ENCODE data around the gene SLC15A5.

Gene SLC15A5

GRCh38 chr12:16258963-16259362, 18.5 kb downstream of the SLC15A5 start:
- no peaks in the 10 kb centered on the region for H3K4me1 ChIP-seq (ENCODE audit: insufficient read depth, poor library complexity, severe bottlenecking)
- TF ChIP-seq CTCF (IDR thresholded peaks at IDR 0.05; ENCODE audit: poor library complexity, severe bottlenecking) = no peak
- ATAC-seq (ENCODE audit: low read depth) = no peak

GRCh38 chr12:16246264-16246663, 31.2 kb downstream of the SLC15A5 start:
- TF ChIP-seq CTCF (IDR thresholded peaks at IDR 0.05; ENCODE audit: poor library complexity, severe bottlenecking) = no peak
- H3K27ac ChIP-seq (ENCODE audit: poor library complexity, severe bottlenecking) = no peak overlapping the region
- no peaks in the 10 kb centered on the region for H3K36me3 ChIP-seq (ENCODE audit: low read depth)
- H3K9me3 ChIP-seq (ENCODE audit: severe bottlenecking) = no peaks in the 10 kb centered on the region
- ATAC-seq (ENCODE audit: low read depth) (peak; percentile 60; the same call in 2 of the 3 replicates), DNase-seq (ENCODE audit: low spot score) (no peak)
- no peaks in the 10 kb centered on the region for H3K4me1 ChIP-seq (ENCODE audit: insufficient read depth, poor library complexity, severe bottlenecking)
- H3K4me3 ChIP-seq (ENCODE audit: severe bottlenecking) = no peak overlapping the region
- H3K27me3 ChIP-seq (ENCODE audit: insufficient read depth, poor library complexity, severe bottlenecking) = no peaks in the 10 kb centered on the region

More at GRCh38 chr12:16258963-16259362, 18.5 kb downstream of the SLC15A5 start:
- H3K27me3 ChIP-seq (ENCODE audit: insufficient read depth, poor library complexity, severe bottlenecking) = no peaks in the 10 kb centered on the region
- no peaks in the 10 kb centered on the region for H3K36me3 ChIP-seq (ENCODE audit: low read depth)
- no peak for DNase-seq (ENCODE audit: low spot score)
- no peak overlapping the region for H3K4me3 ChIP-seq (ENCODE audit: severe bottlenecking)
- H3K9me3 ChIP-seq (ENCODE audit: severe bottlenecking) = no peaks in the 10 kb centered on the region
- H3K27ac ChIP-seq (ENCODE audit: poor library complexity, severe bottlenecking) = no peak overlapping the region

GRCh38 chr12:16245209-16245608, 32.3 kb downstream of the SLC15A5 start:
- H3K27ac ChIP-seq (ENCODE audit: poor library complexity, severe bottlenecking) = no peak overlapping the region
- ATAC-seq (ENCODE audit: low read depth) (no peak), DNase-seq (ENCODE audit: low spot score) (no peak)
- H3K4me1 ChIP-seq (ENCODE audit: insufficient read depth, poor library complexity, severe bottlenecking) = no peaks in the 10 kb centered on the region
- H3K27me3 ChIP-seq (ENCODE audit: insufficient read depth, poor library complexity, severe bottlenecking) = no peaks in the 10 kb centered on the region
- no peaks in the 10 kb centered on the region for H3K36me3 ChIP-seq (ENCODE audit: low read depth)
- no peak for TF ChIP-seq CTCF (IDR thresholded peaks at IDR 0.05; ENCODE audit: poor library complexity, severe bottlenecking)
- no peaks in the 10 kb centered on the region for H3K9me3 ChIP-seq (ENCODE audit: severe bottlenecking)
- H3K4me3 ChIP-seq (ENCODE audit: severe bottlenecking) = no peak overlapping the region

- H3K9me3 ChIP-seq (ENCODE audit: severe bottlenecking) = no peaks in the 10 kb centered on the region
These were observed 33.7 kb downstream of the SLC15A5 start for GRCh38 chr12:16243487-16244412.

More at GRCh38 chr12:16243487-16244412, 33.7 kb downstream of the SLC15A5 start:
- ATAC-seq (ENCODE audit: low read depth) (no peak), DNase-seq (ENCODE audit: low spot score) (no peak)
- H3K27ac ChIP-seq (ENCODE audit: poor library complexity, severe bottlenecking) = no peak overlapping the region
- no peaks in the 10 kb centered on the region for H3K36me3 ChIP-seq (ENCODE audit: low read depth)
- H3K4me1 ChIP-seq (ENCODE audit: insufficient read depth, poor library complexity, severe bottlenecking) = no peaks in the 10 kb centered on the region
- TF ChIP-seq CTCF (IDR thresholded peaks at IDR 0.05; ENCODE audit: poor library complexity, severe bottlenecking) = no peak
- H3K27me3 ChIP-seq (ENCODE audit: insufficient read depth, poor library complexity, severe bottlenecking) = no peaks in the 10 kb centered on the region
- no peak overlapping the region for H3K4me3 ChIP-seq (ENCODE audit: severe bottlenecking)
